Medulla oblongata (tissue), 1 donor: ENCODE measurements around the gene DNAJB13.

Experiments used
- DNase-seq: peaks from one replicate; pipeline ENCODE4 v3.0.0-alpha.2; 2015; ENCODE audit errors: extremely low spot score

DNAJB13 gene

DNA sequence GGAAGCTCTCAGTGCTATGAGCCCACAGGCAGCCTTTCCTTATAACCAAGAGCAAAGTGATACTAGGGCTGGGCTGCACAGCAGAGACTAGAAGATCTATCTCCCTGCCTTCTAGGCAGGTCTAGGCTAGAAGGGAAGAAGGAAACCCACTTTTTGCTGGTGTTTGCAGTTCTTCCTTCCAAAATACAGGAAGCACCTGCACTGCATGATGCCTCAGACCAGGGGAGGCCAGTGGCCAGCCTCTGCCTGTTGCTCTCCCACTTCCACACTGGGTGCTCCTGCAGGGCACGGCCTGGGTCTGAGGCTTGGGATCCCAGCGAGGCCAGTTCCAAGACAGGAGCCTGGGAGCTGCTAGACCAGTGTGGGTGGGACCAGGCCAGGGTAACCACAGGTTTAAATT is 64.1 kb downstream of the DNAJB13 start:
- DNase-seq, result peak; percentile 35

DNA sequence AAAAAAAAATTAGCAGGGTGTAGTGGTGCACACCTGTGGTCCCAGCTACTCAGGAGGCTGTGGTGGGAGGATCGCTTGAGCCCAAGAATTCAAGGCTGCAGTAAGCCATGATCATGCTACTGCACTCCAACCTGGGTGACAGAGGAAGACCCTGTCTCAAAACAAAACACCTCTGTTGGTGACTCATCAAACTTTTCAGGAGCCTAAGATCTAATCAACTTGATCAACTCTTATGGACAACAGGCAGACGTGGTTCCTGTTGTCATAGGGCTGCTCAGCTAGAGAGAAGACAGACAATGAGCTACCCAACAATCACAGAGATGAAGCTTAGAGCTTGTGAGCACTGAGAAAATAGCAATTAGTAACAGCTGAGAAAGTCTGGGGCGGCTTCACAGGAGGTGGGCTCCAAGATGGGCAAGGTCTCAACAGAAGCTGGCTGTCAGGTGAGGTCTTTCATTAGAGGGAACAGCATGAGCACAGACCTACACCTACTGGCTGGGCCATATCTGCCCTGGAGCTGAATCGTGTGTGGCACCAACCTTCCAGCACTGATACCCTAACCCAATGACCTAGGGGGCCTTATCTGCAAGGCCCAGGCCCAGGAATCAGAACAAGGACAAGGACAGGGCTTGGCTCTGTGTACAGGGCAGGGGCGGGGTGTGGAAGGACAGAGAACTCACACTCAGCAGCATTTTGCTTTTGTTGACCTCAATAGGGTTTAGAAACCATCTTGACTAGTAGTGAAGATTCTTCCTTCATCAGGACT is 65.3 kb downstream of the DNAJB13 start:
- DNase-seq, result no peak

DNA sequence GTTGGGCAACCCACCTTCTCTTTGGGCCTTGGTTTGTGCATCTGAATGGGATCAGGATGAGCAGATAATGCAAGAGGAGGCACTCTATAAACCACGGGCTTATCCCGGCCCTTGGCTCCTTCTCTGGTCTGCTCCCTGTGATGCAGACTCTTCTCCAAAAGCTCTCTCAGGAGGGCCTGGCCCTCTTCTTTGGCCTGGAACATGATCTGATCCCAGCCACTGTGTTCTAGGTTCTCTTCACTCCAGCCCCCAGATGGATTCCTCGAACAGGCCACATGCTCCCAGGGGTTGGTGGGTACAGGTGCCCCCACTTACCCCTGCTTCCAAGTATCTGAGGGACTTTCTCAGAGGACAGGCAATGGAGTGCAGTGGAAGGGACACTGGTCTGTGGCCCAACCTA is 66.8 kb downstream of the DNAJB13 start:
- DNase-seq, result no peak

DNA sequence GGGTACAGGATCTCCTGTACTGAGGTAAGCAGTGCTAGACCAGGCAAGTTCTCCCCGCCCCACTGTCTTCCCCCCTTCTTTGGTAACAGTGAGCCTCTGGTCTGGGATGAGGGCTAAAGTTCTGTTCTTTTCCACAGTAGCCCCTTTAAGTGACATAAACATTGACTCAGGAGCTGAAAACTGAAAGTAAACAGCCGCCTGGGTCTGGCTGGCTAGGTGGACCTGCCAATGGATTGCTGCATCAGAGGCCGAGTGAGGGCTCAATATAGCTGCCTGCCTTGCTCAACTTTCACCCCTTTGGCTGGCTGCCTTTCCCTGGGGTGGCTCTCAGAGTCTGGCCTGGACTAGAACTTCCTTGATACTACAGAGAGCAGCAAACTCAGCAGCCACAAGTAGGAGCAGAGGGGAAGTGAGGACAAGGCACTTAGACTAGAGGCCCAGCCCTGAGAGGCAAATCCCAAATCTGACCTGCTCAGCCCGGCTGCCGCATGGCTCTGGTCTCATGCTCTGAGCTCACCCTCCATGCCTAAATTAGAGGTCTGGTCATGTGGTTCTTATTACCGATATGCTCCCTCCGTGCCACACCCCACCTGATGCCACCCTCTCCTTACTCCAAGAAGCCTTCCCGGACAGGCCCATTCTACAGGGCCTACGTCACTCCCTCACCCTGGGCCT is 67.6 kb downstream of the DNAJB13 start:
- DNase-seq, result peak; percentile 93

DNA sequence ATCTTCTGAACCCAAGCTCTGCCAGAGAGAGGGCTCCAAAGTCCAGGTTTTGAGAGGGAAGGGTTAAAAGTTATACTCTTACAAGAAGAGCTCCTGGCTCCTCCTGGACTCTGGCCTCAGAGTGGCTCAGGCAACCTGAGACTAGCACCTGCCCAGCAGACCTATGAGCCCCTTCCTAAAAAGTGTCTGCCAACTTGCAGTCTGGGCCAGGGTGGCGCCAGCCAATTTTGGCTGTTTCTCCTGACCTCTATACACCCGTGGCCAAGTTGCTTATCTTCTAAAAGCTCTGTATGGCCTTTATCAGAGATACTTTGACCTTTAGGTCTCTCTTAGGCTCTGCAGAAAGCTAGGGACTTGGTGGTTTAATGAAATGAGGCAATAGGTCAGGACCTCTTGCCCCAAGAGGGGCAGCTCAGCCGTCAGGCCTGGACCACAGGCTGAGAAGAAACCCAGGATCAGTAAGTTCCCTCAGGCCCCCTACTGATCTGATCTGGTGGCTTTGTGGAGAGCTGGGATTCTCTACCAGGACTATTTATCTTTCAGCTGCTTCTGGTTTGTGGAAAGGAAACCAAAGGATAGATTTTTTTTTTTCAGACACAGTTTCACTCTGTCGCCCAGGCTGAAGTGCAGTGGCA is 68.4 kb downstream of the DNAJB13 start:
- no peak for DNase-seq

DNA sequence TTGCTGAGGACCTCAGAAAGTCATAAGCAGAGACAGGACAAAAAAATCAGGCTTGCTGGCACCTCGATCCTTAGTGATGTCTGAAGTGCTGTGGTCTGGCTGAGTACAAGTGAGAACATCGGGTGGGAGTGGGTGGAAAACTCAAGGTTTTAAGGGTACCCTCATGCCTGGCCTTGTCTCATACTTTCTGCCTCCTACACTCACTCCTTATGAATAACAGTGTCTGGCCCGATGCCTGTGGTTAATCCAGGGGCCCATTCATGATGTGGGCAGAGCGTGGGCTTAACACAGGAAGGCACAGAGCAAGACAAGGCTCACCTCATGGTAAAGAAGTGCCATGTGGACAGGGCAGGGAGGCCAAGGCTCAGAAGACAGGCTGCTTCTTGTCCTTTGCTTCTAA is 69.0 kb downstream of the DNAJB13 start:
- no peak for DNase-seq
